ENCODE results near the gene AIFM3.

DNA sequence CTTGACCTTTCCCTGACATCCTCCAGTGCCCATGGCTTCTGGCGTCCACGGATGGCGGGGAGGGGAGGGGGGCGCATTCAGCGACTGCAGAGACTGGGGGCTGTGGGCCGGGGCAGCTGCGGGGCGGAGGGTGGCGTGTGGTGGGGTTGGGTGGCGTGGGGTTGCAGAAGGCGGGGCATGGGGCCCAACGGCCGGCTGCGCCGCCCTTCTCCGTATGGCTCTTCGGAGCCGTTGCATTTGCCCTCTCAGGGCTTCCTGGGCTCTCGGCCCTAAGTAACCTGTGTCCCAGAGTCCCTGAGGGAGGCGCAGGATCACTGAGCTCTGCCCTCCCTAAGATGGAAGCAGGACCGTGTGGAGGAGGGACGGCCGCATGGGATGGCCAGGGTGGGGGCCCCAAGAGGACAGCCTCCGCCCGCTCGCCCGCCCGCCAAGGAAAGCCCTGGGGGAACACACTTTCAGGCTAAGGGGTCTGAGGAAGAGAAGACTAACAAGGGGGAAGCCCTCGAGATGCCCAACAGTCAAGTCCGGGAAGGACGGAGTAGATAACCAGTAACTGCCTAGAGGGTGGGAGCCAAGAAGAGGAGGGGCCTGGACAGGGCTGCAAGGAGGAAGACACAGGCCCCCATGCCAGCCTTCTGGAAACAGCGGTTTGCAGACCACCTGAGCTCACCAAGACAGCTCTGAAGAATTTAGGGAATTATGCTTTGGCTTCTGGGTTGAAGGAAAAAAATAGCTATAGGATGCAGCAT, 9.2 kb upstream of the AIFM3 start:
- TF ChIP-seq, protein P1, sequence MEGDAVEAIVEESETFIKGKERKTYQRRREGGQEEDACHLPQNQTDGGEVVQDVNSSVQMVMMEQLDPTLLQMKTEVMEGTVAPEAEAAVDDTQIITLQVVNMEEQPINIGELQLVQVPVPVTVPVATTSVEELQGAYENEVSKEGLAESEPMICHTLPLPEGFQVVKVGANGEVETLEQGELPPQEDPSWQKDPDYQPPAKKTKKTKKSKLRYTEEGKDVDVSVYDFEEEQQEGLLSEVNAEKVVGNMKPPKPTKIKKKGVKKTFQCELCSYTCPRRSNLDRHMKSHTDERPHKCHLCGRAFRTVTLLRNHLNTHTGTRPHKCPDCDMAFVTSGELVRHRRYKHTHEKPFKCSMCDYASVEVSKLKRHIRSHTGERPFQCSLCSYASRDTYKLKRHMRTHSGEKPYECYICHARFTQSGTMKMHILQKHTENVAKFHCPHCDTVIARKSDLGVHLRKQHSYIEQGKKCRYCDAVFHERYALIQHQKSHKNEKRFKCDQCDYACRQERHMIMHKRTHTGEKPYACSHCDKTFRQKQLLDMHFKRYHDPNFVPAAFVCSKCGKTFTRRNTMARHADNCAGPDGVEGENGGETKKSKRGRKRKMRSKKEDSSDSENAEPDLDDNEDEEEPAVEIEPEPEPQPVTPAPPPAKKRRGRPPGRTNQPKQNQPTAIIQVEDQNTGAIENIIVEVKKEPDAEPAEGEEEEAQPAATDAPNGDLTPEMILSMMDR (IDR thresholded peaks at IDR 0.05): no peak
- TF ChIP-seq POLR2A (IDR thresholded peaks at IDR 0.05): no peak
